ENCODE results near the gene IL12RB2. TPM values are rescaled to one million over a fixed set of nuclear protein-coding genes. Genes with fewer than 3 reads are reported as not detected.
A peak's percentile ranks its signal among the peaks of the same experiment; 100 is the strongest.

IL12RB2 gene
- total RNA-seq, 2 donors from 2014 or later: 57.4 to 63.3 TPM

- no peak for ATAC-seq (replicated peaks)
- Mint-ChIP-seq H3K4me1 (peaks cover 11% of the 10 kb centered on the region), H3K4me3 (no peak overlapping the region), H3K27ac (no peak overlapping the region), H3K9me3 (no peaks in the 10 kb centered on the region), H3K36me3 (ENCODE audit: low read depth) (no peaks in the 10 kb centered on the region), H3K27me3 (no peaks in the 10 kb centered on the region)
These were observed 8.9 kb upstream of the IL12RB2 start for GRCh38 chr1:67298762-67299161.

- Mint-ChIP-seq H3K4me3 (no peak overlapping the region), H3K4me1 (peaks cover 15% of the 10 kb centered on the region), H3K9me3 (no peaks in the 10 kb centered on the region), H3K36me3 (ENCODE audit: low read depth) (peaks cover 5% of the 10 kb centered on the region), H3K27ac (no peak overlapping the region), H3K27me3 (no peaks in the 10 kb centered on the region)
- no peak for ATAC-seq (replicated peaks)
These were observed 8.4 kb upstream of the IL12RB2 start for GRCh38 chr1:67299296-67299695.

- H3K27me3 Mint-ChIP-seq: no peaks in the 10 kb centered on the region
- no peak overlapping the region for H3K27ac Mint-ChIP-seq
- no peaks in the 10 kb centered on the region for H3K9me3 Mint-ChIP-seq
- peaks cover 12% of the 10 kb centered on the region for H3K4me1 Mint-ChIP-seq
- H3K36me3 Mint-ChIP-seq (ENCODE audit: low read depth): peaks cover 8% of the 10 kb centered on the region
- H3K4me3 Mint-ChIP-seq: no peak overlapping the region
- no peak for ATAC-seq (replicated peaks)
These were observed 7.1 kb upstream of the IL12RB2 start for GRCh38 chr1:67300561-67300960.

GRCh38 chr1:67304023-67304422 is 3.6 kb upstream of the IL12RB2 start:
- no peaks in the 10 kb centered on the region for H3K9me3 Mint-ChIP-seq
- H3K4me1 Mint-ChIP-seq: peaks cover 11% of the 10 kb centered on the region
- peaks cover 8% of the 10 kb centered on the region for H3K36me3 Mint-ChIP-seq (ENCODE audit: low read depth)
- peak; percentile 70 for ATAC-seq (replicated peaks)
- peak overlapping the region; percentile 59 for H3K4me3 Mint-ChIP-seq
- H3K27me3 Mint-ChIP-seq: no peaks in the 10 kb centered on the region
- peak overlapping the region; percentile 88 for H3K27ac Mint-ChIP-seq

- Mint-ChIP-seq H3K9me3 (no peaks in the 10 kb centered on the region), H3K27ac (peak overlapping the region; percentile 94), H3K36me3 (ENCODE audit: low read depth) (peaks cover 8% of the 10 kb centered on the region)
These were observed 1.1 kb upstream of the IL12RB2 start for GRCh38 chr1:67306547-67306946.

DNA sequence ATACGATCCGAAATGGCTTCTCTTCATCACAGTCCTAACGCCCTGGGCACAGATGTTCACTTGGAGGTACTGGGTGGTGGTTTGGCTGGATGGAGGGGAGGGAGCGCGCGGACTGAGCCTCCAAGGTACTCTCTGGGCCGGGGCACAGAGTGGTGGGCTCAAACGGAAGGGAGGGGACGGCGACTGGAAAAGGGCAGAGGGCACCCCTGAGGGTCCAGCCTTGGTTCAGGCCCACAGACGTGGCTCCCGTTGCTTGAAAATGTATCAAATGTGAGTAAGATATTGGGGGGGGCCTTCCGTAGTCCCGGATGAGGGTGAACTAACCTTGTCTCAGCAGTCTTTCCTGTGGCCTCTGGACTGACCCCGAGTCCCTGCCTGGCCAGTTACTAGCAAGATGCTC is 463 bp downstream of the IL12RB2 start:
- Mint-ChIP-seq H3K4me1 (peaks cover 21% of the 10 kb centered on the region), H3K9me3 (no peaks in the 10 kb centered on the region), H3K27ac (peak overlapping the region; percentile 94), H3K36me3 (ENCODE audit: low read depth) (peaks cover 8% of the 10 kb centered on the region), H3K27me3 (no peaks in the 10 kb centered on the region), H3K4me3 (peak overlapping the region; percentile 85)
- ATAC-seq (replicated peaks): peak; percentile 22

More at GRCh38 chr1:67306547-67306946, 1.1 kb upstream of the IL12RB2 start:
- no peaks in the 10 kb centered on the region for H3K27me3 Mint-ChIP-seq
- no peak for ATAC-seq (replicated peaks)
- peaks cover 11% of the 10 kb centered on the region for H3K4me1 Mint-ChIP-seq
- peak overlapping the region; percentile 85 for H3K4me3 Mint-ChIP-seq

DNA sequence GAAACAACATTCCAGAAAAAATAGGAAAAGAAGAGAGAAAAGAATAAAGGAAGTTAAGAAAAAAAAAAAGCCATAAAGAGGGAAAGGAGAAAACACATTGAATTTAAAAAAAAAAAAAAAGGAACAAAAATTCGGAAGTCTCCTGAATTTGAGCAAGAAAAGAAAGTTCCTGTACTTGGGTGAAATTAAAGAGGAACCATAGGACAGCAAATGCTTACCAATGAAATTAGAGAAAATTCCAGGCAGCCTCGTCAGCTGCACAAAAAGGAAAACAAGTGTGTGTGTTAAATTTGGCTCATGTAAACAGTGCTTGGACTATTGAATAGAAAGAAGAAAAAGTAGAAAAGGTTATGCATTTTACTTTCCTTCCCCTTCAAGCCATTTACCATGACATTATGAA is 4.9 kb downstream of the IL12RB2 start:
- H3K4me1 Mint-ChIP-seq: peaks cover 21% of the 10 kb centered on the region

GRCh38 chr1:67313934-67314671 is 6.4 kb downstream of the IL12RB2 start:
- peak; percentile 59 for ATAC-seq (replicated peaks)
- Mint-ChIP-seq H3K4me3 (peak overlapping the region; percentile 85), H3K4me1 (peaks cover 21% of the 10 kb centered on the region), H3K27me3 (no peaks in the 10 kb centered on the region), H3K27ac (no peak overlapping the region), H3K36me3 (ENCODE audit: low read depth) (no peaks in the 10 kb centered on the region), H3K9me3 (no peaks in the 10 kb centered on the region)

More for the DNA sequence above, 4.9 kb downstream of the IL12RB2 start:
- ATAC-seq (replicated peaks): no peak
- H3K36me3 Mint-ChIP-seq (ENCODE audit: low read depth): no peaks in the 10 kb centered on the region
- H3K9me3 Mint-ChIP-seq: no peaks in the 10 kb centered on the region
- H3K27me3 Mint-ChIP-seq: no peaks in the 10 kb centered on the region
- peak overlapping the region; percentile 85 for H3K4me3 Mint-ChIP-seq
- peak overlapping the region; percentile 81 for H3K27ac Mint-ChIP-seq

DNA sequence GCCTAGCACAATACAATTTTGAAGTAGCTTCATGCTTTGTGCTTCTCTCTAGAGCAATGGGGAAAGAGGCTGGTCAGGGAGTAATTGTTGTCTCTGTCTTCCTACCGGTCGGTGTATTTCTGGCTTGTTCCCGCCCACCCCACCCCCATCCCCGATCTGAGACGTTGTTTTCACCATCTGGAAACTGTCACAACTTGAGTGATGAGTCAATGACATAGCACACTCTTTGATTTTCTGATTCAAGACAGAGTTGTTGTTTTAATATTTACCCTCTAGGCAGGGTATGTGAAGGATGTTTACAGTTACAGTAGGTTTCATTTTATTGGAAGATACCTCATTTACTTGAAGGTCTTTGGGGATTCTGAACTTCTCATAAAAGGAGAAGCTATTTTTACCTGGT is 7.0 kb downstream of the IL12RB2 start:
- ATAC-seq (replicated peaks): peak; percentile 81
- H3K9me3 Mint-ChIP-seq: no peaks in the 10 kb centered on the region
- peaks cover 21% of the 10 kb centered on the region for H3K4me1 Mint-ChIP-seq
- H3K27me3 Mint-ChIP-seq: no peaks in the 10 kb centered on the region
- peak overlapping the region; percentile 85 for H3K4me3 Mint-ChIP-seq
- no peaks in the 10 kb centered on the region for H3K36me3 Mint-ChIP-seq (ENCODE audit: low read depth)
- H3K27ac Mint-ChIP-seq: no peak overlapping the region

GRCh38 chr1:67316180-67316902 is 8.7 kb downstream of the IL12RB2 start:
- Mint-ChIP-seq H3K9me3 (no peaks in the 10 kb centered on the region), H3K4me1 (peaks cover 15% of the 10 kb centered on the region), H3K4me3 (peak overlapping the region; percentile 85), H3K27ac (no peak overlapping the region), H3K36me3 (ENCODE audit: low read depth) (peaks cover 8% of the 10 kb centered on the region), H3K27me3 (no peaks in the 10 kb centered on the region)
- no peak for ATAC-seq (replicated peaks)

GRCh38 chr1:67316918-67317317 is 9.2 kb downstream of the IL12RB2 start:
- H3K36me3 Mint-ChIP-seq (ENCODE audit: low read depth): peaks cover 14% of the 10 kb centered on the region
- no peaks in the 10 kb centered on the region for H3K27me3 Mint-ChIP-seq
- H3K27ac Mint-ChIP-seq: no peak overlapping the region
- no peaks in the 10 kb centered on the region for H3K9me3 Mint-ChIP-seq
- H3K4me1 Mint-ChIP-seq: peaks cover 13% of the 10 kb centered on the region
- ATAC-seq (replicated peaks): no peak
- H3K4me3 Mint-ChIP-seq: no peak overlapping the region

DNA sequence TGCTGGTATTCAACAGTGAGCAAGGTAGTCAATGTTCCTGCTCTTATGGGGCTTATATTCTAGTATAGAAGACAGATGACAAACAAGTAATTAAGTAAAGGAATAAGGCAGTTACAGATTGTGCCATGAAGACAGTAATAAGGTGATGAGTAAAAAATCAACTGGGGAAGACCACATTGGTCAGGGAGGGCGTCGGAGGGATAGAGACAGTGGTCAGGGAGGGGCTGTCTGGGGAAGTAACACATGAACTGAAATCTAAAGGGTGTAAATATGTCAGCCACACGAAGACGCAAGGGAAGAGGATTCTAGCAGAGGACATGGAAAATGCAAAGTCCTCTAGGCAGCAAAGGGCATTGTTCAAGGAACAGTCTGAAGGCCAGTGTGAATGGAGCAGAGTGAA is 10.1 kb downstream of the IL12RB2 start:
- Mint-ChIP-seq H3K27ac (no peak overlapping the region), H3K27me3 (no peaks in the 10 kb centered on the region), H3K4me1 (peaks cover 6% of the 10 kb centered on the region), H3K36me3 (ENCODE audit: low read depth) (peaks cover 23% of the 10 kb centered on the region), H3K4me3 (no peak overlapping the region), H3K9me3 (no peaks in the 10 kb centered on the region)
- ATAC-seq (replicated peaks): peak; percentile 46

- H3K4me3 Mint-ChIP-seq: peak overlapping the region; percentile 0
- peaks cover 66% of the 10 kb centered on the region for H3K36me3 Mint-ChIP-seq (ENCODE audit: low read depth)
- H3K27me3 Mint-ChIP-seq: no peaks in the 10 kb centered on the region
- no peak for ATAC-seq (replicated peaks)
- no peaks in the 10 kb centered on the region for H3K9me3 Mint-ChIP-seq
- H3K4me1 Mint-ChIP-seq: peaks cover under 1% of the 10 kb centered on the region
- H3K27ac Mint-ChIP-seq: no peak overlapping the region
These were observed 14.8 kb downstream of the IL12RB2 start for GRCh38 chr1:67322442-67322841.

- H3K4me1 Mint-ChIP-seq: peaks cover 4% of the 10 kb centered on the region
- H3K9me3 Mint-ChIP-seq: no peaks in the 10 kb centered on the region
- no peaks in the 10 kb centered on the region for H3K27me3 Mint-ChIP-seq
- H3K36me3 Mint-ChIP-seq (ENCODE audit: low read depth): peaks cover 73% of the 10 kb centered on the region
- H3K27ac Mint-ChIP-seq: no peak overlapping the region
- peak overlapping the region; percentile 0 for H3K4me3 Mint-ChIP-seq
- peak; percentile 93 for ATAC-seq (replicated peaks)
These were observed 15.4 kb downstream of the IL12RB2 start for GRCh38 chr1:67323087-67323486.

DNA sequence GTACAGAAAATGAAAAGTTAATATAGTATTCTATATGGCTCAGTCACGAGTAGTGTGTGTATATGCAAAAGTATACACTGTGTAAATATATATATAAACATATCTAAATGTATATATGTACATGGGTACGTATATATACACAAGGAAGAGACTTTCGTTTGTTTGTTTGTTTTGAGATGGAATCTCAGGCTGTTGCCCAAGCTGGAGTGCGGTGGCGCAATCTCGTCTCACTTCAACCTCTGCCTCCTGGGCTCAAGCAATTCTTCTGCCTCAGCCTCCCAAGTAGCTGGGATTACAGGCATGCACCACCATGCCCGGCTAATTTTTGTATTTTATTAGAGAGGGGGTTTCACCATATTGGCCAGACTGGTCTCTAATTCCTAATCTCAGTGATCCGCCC is 16.4 kb downstream of the IL12RB2 start:
- H3K36me3 Mint-ChIP-seq (ENCODE audit: low read depth): peaks cover 83% of the 10 kb centered on the region
- H3K27ac Mint-ChIP-seq: no peak overlapping the region
- no peak for ATAC-seq (replicated peaks)
- no peaks in the 10 kb centered on the region for H3K9me3 Mint-ChIP-seq
- H3K4me1 Mint-ChIP-seq: peaks cover 8% of the 10 kb centered on the region
- no peaks in the 10 kb centered on the region for H3K27me3 Mint-ChIP-seq
- H3K4me3 Mint-ChIP-seq: no peak overlapping the region

Data from activated T-helper 17 cell treated with anti-CD3 and anti-CD28 coated beads, Interleukin-2, amount 50 U/mL, for 72 hours (primary cell).